Endothelial cell of umbilical vein (primary cell): ENCODE measurements around the gene KCNB1. TPM values are rescaled to one million over a fixed set of nuclear protein-coding genes. Genes with fewer than 3 reads are reported as not detected.

Source experiments
- BruUV-seq: library from RNA; stranded (reverse); fragments of 400-500 nt; replicated peaks from 2 replicates; lab custom pipeline; 2021; lab: Mats Ljungman, UMichigan
- CTCF ChIA-PET: fragments of 300-600, 350-600 bp; sonication (Branson Sonifier 250); formaldehyde crosslinking; loops from one replicate; lab custom pipeline; 2021; ENCODE audit warnings: antibody characterized with exemption, inconsistent platforms; lab: Charles Lee
- POLR2A ChIA-PET: fragments of 300-600, 350-600 bp; sonication (Branson Sonifier 250); formaldehyde crosslinking; loops from one replicate; lab custom pipeline; 2021; ENCODE audit warnings: antibody characterized with exemption, inconsistent platforms; lab: Charles Lee
- DNase-seq: peaks from one replicate; pipeline ENCODE4 v3.0.0-alpha.2; 2011; ENCODE audit warnings: low read depth, low spot score
- FAIRE-seq: peaks from 2 replicates; lab custom pipeline; 2011; peaks lifted over from hg19 to GRCh38; lab: Jason Lieb, UNC
- H2AFZ ChIP-seq: 2 replicates; pipeline ENCODE4 v1.6.0; 2012; ENCODE audit warnings: low read depth, low read length, control low read depth, inconsistent platforms
- H3K27ac ChIP-seq: 2 replicates; pipeline ENCODE4 v1.5.1; 2011; ENCODE audit warnings: low read depth, mild to moderate bottlenecking, control low read depth, low read length, moderate library complexity; ENCODE audit not compliant: insufficient read depth
- H3K27me3 ChIP-seq, 2 experiments: 2 replicates each; pipeline versions ENCODE4 v1.6.0 to v1.6.1; 2011; ENCODE audit warnings: low read length in 2 of 2, mixed read lengths in 1 of 2; ENCODE audit not compliant: control insufficient read depth in 2 of 2, insufficient read depth in 2 of 2
- H3K36me3 ChIP-seq, 2 experiments: 2 replicates in 1 of 2; 3 replicates in 1 of 2; pipeline ENCODE4 v1.5.1; 2011; ENCODE audit warnings: low read length in 2 of 2, mild to moderate bottlenecking in 1 of 2, moderate library complexity in 1 of 2; ENCODE audit not compliant: control insufficient read depth in 2 of 2, insufficient read depth in 2 of 2; ENCODE audit errors: extremely low read depth in 1 of 2
- H3K4me1 ChIP-seq: 3 replicates; pipeline ENCODE4 v1.5.1; 2011; ENCODE audit warnings: mild to moderate bottlenecking, low read length; ENCODE audit not compliant: control insufficient read depth, insufficient read depth; ENCODE audit errors: extremely low read depth
- H3K4me2 ChIP-seq: 2 replicates; pipeline ENCODE4 v1.6.1; 2011; ENCODE audit warnings: low read length, control low read depth, mixed read lengths; ENCODE audit not compliant: insufficient read depth
- H3K4me3 ChIP-seq, 3 experiments: fragments of 200-600 bp in 1 of 3; sonication (generic), shearing (Covaris generic) in 1 of 3; replicated peaks in 1 of 3; 2 replicates each; pipeline ENCODE4 v1.5.1; 2011 to 2016; ENCODE audit warnings: control low read depth in 3 of 3, low read length in 3 of 3, mild to moderate bottlenecking in 2 of 3, inconsistent platforms in 1 of 3, low read depth in 1 of 3, moderate library complexity in 1 of 3; ENCODE audit not compliant: insufficient read depth in 1 of 3
- H3K79me2 ChIP-seq: 2 replicates; pipeline ENCODE4 v1.6.0; 2012; ENCODE audit warnings: low read length, inconsistent platforms; ENCODE audit not compliant: control insufficient read depth, insufficient read depth
- H3K9ac ChIP-seq: replicated peaks from 2 replicates; pipeline ENCODE3; 2011; ENCODE audit warnings: low read length, control low read depth; ENCODE audit not compliant: insufficient read depth; ENCODE audit errors: extremely low read depth
- H3K9me1 ChIP-seq: replicated peaks from 3 replicates; pipeline ENCODE4 v1.6.0; 2011; ENCODE audit warnings: mild to moderate bottlenecking, low read length; ENCODE audit not compliant: control insufficient read depth, insufficient read depth; ENCODE audit errors: extremely low read depth
- H3K9me3 ChIP-seq: replicated peaks from 2 replicates; pipeline ENCODE4 v1.5.1; 2012; ENCODE audit warnings: low read length, inconsistent platforms; ENCODE audit not compliant: control insufficient read depth, insufficient read depth
- H4K20me1 ChIP-seq: replicated peaks from 2 replicates; pipeline ENCODE3; 2011; ENCODE audit warnings: mild to moderate bottlenecking, low read length; ENCODE audit not compliant: control insufficient read depth, insufficient read depth; ENCODE audit errors: extremely low read depth
- CTCF ChIP-seq, 2 donors: IDR thresholded peaks; 1 replicate in 1 of 2; 2 replicates in 1 of 2; pipeline ENCODE4 v1.5.1; 2011; ENCODE audit warnings: low read length in 2 of 2, mild to moderate bottlenecking in 2 of 2, moderate library complexity in 2 of 2, control low read depth in 1 of 2, inconsistent platforms in 1 of 2, low read depth in 1 of 2; ENCODE audit not compliant: insufficient read depth in 1 of 2; ENCODE audit errors: extremely low read depth in 1 of 2
- EZH2 ChIP-seq: IDR thresholded peaks from 2 replicates; pipeline ENCODE4 v1.6.1; 2012; ENCODE audit warnings: borderline replicate concordance, low read depth, mild to moderate bottlenecking, moderate library complexity, low read length, inconsistent platforms; ENCODE audit not compliant: severe bottlenecking
- FOS ChIP-seq: IDR thresholded peaks from 2 replicates; pipeline ENCODE4 v1.6.1; 2011; ENCODE audit warnings: mild to moderate bottlenecking, low read length, moderate library complexity, borderline replicate concordance; ENCODE audit not compliant: insufficient read depth
- GATA2 ChIP-seq: IDR thresholded peaks from 2 replicates; pipeline ENCODE4 v1.7.0; 2011; ENCODE audit warnings: low read depth, mild to moderate bottlenecking, moderate library complexity, mixed read lengths, low read length; ENCODE audit not compliant: insufficient read length, insufficient read depth
- JUN ChIP-seq: IDR thresholded peaks from 2 replicates; pipeline ENCODE4 v1.6.1; 2011; ENCODE audit warnings: borderline replicate concordance, low read depth; ENCODE audit not compliant: insufficient read length, insufficient read depth
- MYC ChIP-seq: IDR thresholded peaks from one replicate; pipeline ENCODE4 v1.6.1; 2011; ENCODE audit warnings: mild to moderate bottlenecking, low read depth, low read length
- POLR2A ChIP-seq: IDR thresholded peaks from 2 replicates; pipeline ENCODE4 v1.6.1; 2012; ENCODE audit warnings: low read depth, mild to moderate bottlenecking, control low read depth, low read length
- POLR2AphosphoS5 ChIP-seq: IDR thresholded peaks from 2 replicates; pipeline ENCODE4 v1.6.1; 2012; ENCODE audit warnings: low read depth, mild to moderate bottlenecking, control low read depth, low read length, moderate library complexity; ENCODE audit not compliant: insufficient read depth
- dilution Hi-C: fragments of 300-500 bp; cut with MboI; formaldehyde crosslinking; loops from one replicate; pipeline ENCODE4 v1.15.0; 2019; ENCODE audit warnings: low sequenced_read_pairs; ENCODE audit not compliant: extremely low pct_ligation_motif_present
- intact Hi-C: fragments of 100-400 bp; cut with micrococcal nuclease; formaldehyde crosslinking; loops from one replicate; pipeline ENCODE4 v1.10.0; 2022
- polyA plus RNA-seq, 4 experiments: library from polyadenylated mRNA; depleted of rRNA in 3 of 4; stranded (reverse) in 3 of 4; unstranded in 1 of 4; fragments of >200 nt; gene quantifications; 2 replicates each; pipeline versions ENCODE4 v1.2.1 to v1.2.3, GENCODE V29; 2011 to 2012; ENCODE audit warnings: missing spikeins in 1 of 4
- total RNA-seq: library from RNA; stranded (reverse); gene quantifications from 2 replicates; pipeline ENCODE4 v1.2.3, GENCODE V29; 2021
- TF ChIP-seq, protein P1 (sequence below): IDR thresholded peaks from 2 replicates; pipeline ENCODE4 v1.6.1; 2011; ENCODE audit not compliant: insufficient read depth, insufficient read length

The KCNB1 gene
- total and polyA plus RNA-seq, 2 donors (not counting 3 experiments of a cell fraction or from before 2014, with no cell fraction given), result not detected

- Histone ChIP-seq H3K4me1 (no peaks in the 10 kb centered on the region), H3K4me2 (no peak overlapping the region), H3K9ac (no peak overlapping the region), H3K36me3 (no peaks in the 10 kb centered on the region), H3K4me3 (no peak overlapping the region), H2AFZ (no peak overlapping the region), H3K27ac (no peak overlapping the region), H3K79me2 (no peaks in the 10 kb centered on the region), H4K20me1 (no peaks in the 10 kb centered on the region), H3K9me1 (no peaks in the 10 kb centered on the region), H3K27me3 (peaks cover 4 to 20% of the 10 kb centered on the region in 2 experiments), H3K9me3 (no peaks in the 10 kb centered on the region)
- ChIA-PET CTCF (interaction anchor here (0.5 to 0.7 kb wide), 2 partner anchors 107 to 136 kb away, joined by 3 to 4 read pairs; no protein-coding TSS in a partner anchor), POLR2A (no interaction called here)
- DNase-seq (no peak), FAIRE-seq (no peak)
- intact Hi-C loops, result no loop called here
- no TSS peak for BruUV-seq
- dilution Hi-C loops, result no loop called here
- no peak for TF ChIP-seq MYC
- no peak for TF ChIP-seq POLR2A
- TF ChIP-seq, protein P1, sequence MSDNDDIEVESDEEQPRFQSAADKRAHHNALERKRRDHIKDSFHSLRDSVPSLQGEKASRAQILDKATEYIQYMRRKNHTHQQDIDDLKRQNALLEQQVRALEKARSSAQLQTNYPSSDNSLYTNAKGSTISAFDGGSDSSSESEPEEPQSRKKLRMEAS, result no peak
- TF ChIP-seq JUN, result no peak
- no peak for TF ChIP-seq FOS
Measured at GRCh38 chr20:49468412-49468811, 14.1 kb downstream of the KCNB1 start.

GRCh38 chr20:49466114-49466912 lies 16.2 kb downstream of the KCNB1 start:
- no peaks in the 10 kb centered on the region for H3K36me3 ChIP-seq
- H3K27me3 ChIP-seq, result peaks cover 3 to 14% of the 10 kb centered on the region in 2 experiments
- POLR2A ChIA-PET, result no interaction called here
- no peaks in the 10 kb centered on the region for H4K20me1 ChIP-seq
- dilution Hi-C loops (no loop called here), intact Hi-C loops (no loop called here)
- CTCF ChIA-PET, result interaction anchor here (1.3 kb wide), 1 partner anchor 19 kb away, joined by 4 read pairs; no protein-coding TSS in a partner anchor
- H3K4me2 ChIP-seq, result no peak overlapping the region
- no TSS peak for BruUV-seq
- no peaks in the 10 kb centered on the region for H3K9me1 ChIP-seq
- no peak overlapping the region for H2AFZ ChIP-seq
- no peak for DNase-seq
- FAIRE-seq, result no peak
- H3K4me1 ChIP-seq, result no peaks in the 10 kb centered on the region
- TF ChIP-seq GATA2 (no peak), FOS (no peak), EZH2 (no peak), CTCF (IDR thresholded peaks at IDR 0.05; ENCODE audit: extremely low read depth in 1 of 2, insufficient read depth in 1 of 2, low read depth in 1 of 2, low read length in 2 of 2) (no peak), POLR2AphosphoS5 (no peak), POLR2A (no peak), MYC (no peak)
- TF ChIP-seq, protein P1, result no peak
- no peak overlapping the region for H3K9ac ChIP-seq
- no peaks in the 10 kb centered on the region for H3K9me3 ChIP-seq
- H3K79me2 ChIP-seq, result no peaks in the 10 kb centered on the region
- H3K27ac ChIP-seq, result no peak overlapping the region
- no peak overlapping the region for H3K4me3 ChIP-seq
